IPS-15b (cell line): Measurements from ENCODE around the gene SPON2.

Experiments
- H3K27me3 ChIP-seq: one replicate; pipeline ENCODE4 v1.6.1; 2013; ENCODE audit warnings: low read length; ENCODE audit not compliant: control insufficient read depth, insufficient read depth
- H3K36me3 ChIP-seq: one replicate; pipeline ENCODE4 v1.6.1; 2013; ENCODE audit warnings: low read length; ENCODE audit not compliant: control insufficient read depth, insufficient read depth
- H3K4me1 ChIP-seq: one replicate; pipeline ENCODE4 v1.6.1; 2013; ENCODE audit warnings: mild to moderate bottlenecking, low read length; ENCODE audit not compliant: control insufficient read depth, insufficient read depth
- H3K4me3 ChIP-seq: one replicate; pipeline ENCODE4 v1.5.1; 2013; ENCODE audit warnings: low read depth, low read length
- H3K9ac ChIP-seq: one replicate; pipeline ENCODE4 v1.6.1; 2013; ENCODE audit warnings: low read depth, mild to moderate bottlenecking, low read length
- H3K9me3 ChIP-seq: one replicate; pipeline ENCODE4 v1.6.1; 2013; ENCODE audit warnings: mild to moderate bottlenecking, low read length; ENCODE audit not compliant: control insufficient read depth, insufficient read depth

SPON2 gene

GRCh38 chr4:1198098-1198844, 25.9 kb upstream of the SPON2 start:
- H3K4me3 ChIP-seq: no peak overlapping the region
- no peaks in the 10 kb centered on the region for H3K4me1 ChIP-seq
- H3K9ac ChIP-seq: no peak overlapping the region
- no peaks in the 10 kb centered on the region for H3K36me3 ChIP-seq
- no peaks in the 10 kb centered on the region for H3K9me3 ChIP-seq
- no peaks in the 10 kb centered on the region for H3K27me3 ChIP-seq

- H3K4me3 ChIP-seq: no peak overlapping the region
- H3K27me3 ChIP-seq: no peaks in the 10 kb centered on the region
- H3K36me3 ChIP-seq: no peaks in the 10 kb centered on the region
- H3K9ac ChIP-seq: no peak overlapping the region
- no peaks in the 10 kb centered on the region for H3K9me3 ChIP-seq
- no peaks in the 10 kb centered on the region for H3K4me1 ChIP-seq
These were observed 24.2 kb upstream of the SPON2 start for GRCh38 chr4:1196421-1197183.

- Histone ChIP-seq H3K4me1 (no peaks in the 10 kb centered on the region), H3K9me3 (no peaks in the 10 kb centered on the region), H3K36me3 (no peaks in the 10 kb centered on the region), H3K9ac (no peak overlapping the region), H3K4me3 (no peak overlapping the region), H3K27me3 (no peaks in the 10 kb centered on the region)
These were observed 23.6 kb upstream of the SPON2 start for GRCh38 chr4:1195891-1196401.

GRCh38 chr4:1195109-1195671, 22.8 kb upstream of the SPON2 start:
- no peaks in the 10 kb centered on the region for H3K4me1 ChIP-seq
- no peak overlapping the region for H3K4me3 ChIP-seq
- H3K27me3 ChIP-seq: no peaks in the 10 kb centered on the region
- no peak overlapping the region for H3K9ac ChIP-seq
- H3K36me3 ChIP-seq: no peaks in the 10 kb centered on the region
- H3K9me3 ChIP-seq: no peaks in the 10 kb centered on the region

GRCh38 chr4:1194010-1194900, 21.9 kb upstream of the SPON2 start:
- H3K27me3 ChIP-seq: no peaks in the 10 kb centered on the region
- no peaks in the 10 kb centered on the region for H3K36me3 ChIP-seq
- no peak overlapping the region for H3K4me3 ChIP-seq
- no peak overlapping the region for H3K9ac ChIP-seq
- H3K9me3 ChIP-seq: no peaks in the 10 kb centered on the region
- H3K4me1 ChIP-seq: no peaks in the 10 kb centered on the region

- Histone ChIP-seq H3K4me1 (no peaks in the 10 kb centered on the region), H3K4me3 (no peak overlapping the region), H3K9me3 (no peaks in the 10 kb centered on the region), H3K27me3 (no peaks in the 10 kb centered on the region), H3K36me3 (no peaks in the 10 kb centered on the region), H3K9ac (no peak overlapping the region)
These were observed 21.0 kb upstream of the SPON2 start for GRCh38 chr4:1193206-1194009.

- H3K27me3 ChIP-seq: no peaks in the 10 kb centered on the region
- H3K9ac ChIP-seq: no peak overlapping the region
- no peaks in the 10 kb centered on the region for H3K36me3 ChIP-seq
- H3K4me1 ChIP-seq: no peaks in the 10 kb centered on the region
- no peak overlapping the region for H3K4me3 ChIP-seq
- H3K9me3 ChIP-seq: no peaks in the 10 kb centered on the region
These were observed 20.3 kb upstream of the SPON2 start for GRCh38 chr4:1192493-1193205.

- no peaks in the 10 kb centered on the region for H3K9me3 ChIP-seq
- H3K27me3 ChIP-seq: no peaks in the 10 kb centered on the region
- no peak overlapping the region for H3K9ac ChIP-seq
- H3K4me3 ChIP-seq: no peak overlapping the region
- H3K36me3 ChIP-seq: no peaks in the 10 kb centered on the region
- H3K4me1 ChIP-seq: no peaks in the 10 kb centered on the region
These were observed 19.7 kb upstream of the SPON2 start for GRCh38 chr4:1192091-1192492.

GRCh38 chr4:1191621-1192020, 19.2 kb upstream of the SPON2 start:
- Histone ChIP-seq H3K36me3 (no peaks in the 10 kb centered on the region), H3K9ac (no peak overlapping the region), H3K4me1 (no peaks in the 10 kb centered on the region), H3K4me3 (no peak overlapping the region), H3K9me3 (no peaks in the 10 kb centered on the region), H3K27me3 (no peaks in the 10 kb centered on the region)

- Histone ChIP-seq H3K27me3 (no peaks in the 10 kb centered on the region), H3K4me1 (no peaks in the 10 kb centered on the region), H3K9me3 (no peaks in the 10 kb centered on the region), H3K36me3 (no peaks in the 10 kb centered on the region), H3K9ac (no peak overlapping the region), H3K4me3 (no peak overlapping the region)
These were observed 14.8 kb upstream of the SPON2 start for GRCh38 chr4:1187182-1187581.
